ENCODE data around the gene GLRA2. TPM values are rescaled to one million over a fixed set of nuclear protein-coding genes. Genes with fewer than 3 reads are reported as not detected.
"Not testable (repeated sequence)": the region's sequence is repeated elsewhere in the genome, so short reads cannot be mapped to it uniquely, and the experiment has no call there.

Gene GLRA2
- total RNA-seq, 1 donor from 2014 or later, result not detected

GRCh38 chrX:14590693-14591424 lies 61.5 kb downstream of the GLRA2 start:
- intact Hi-C loops (cut with DNase I), result no loop called here
- H3K9me3 ChIP-seq, result no peaks in the 10 kb centered on the region
- H3K27me3 ChIP-seq, result no peaks in the 10 kb centered on the region
- H3K4me1 ChIP-seq, result no peaks in the 10 kb centered on the region
- no peaks in the 10 kb centered on the region for H3K36me3 ChIP-seq
- no peak overlapping the region for H3K4me3 ChIP-seq
- DNase-seq (ENCODE audit: extremely low spot score in 2 of 2), result no peak
- no peak for TF ChIP-seq POLR2A (IDR thresholded peaks at IDR 0.05)
- TF ChIP-seq, protein P1, sequence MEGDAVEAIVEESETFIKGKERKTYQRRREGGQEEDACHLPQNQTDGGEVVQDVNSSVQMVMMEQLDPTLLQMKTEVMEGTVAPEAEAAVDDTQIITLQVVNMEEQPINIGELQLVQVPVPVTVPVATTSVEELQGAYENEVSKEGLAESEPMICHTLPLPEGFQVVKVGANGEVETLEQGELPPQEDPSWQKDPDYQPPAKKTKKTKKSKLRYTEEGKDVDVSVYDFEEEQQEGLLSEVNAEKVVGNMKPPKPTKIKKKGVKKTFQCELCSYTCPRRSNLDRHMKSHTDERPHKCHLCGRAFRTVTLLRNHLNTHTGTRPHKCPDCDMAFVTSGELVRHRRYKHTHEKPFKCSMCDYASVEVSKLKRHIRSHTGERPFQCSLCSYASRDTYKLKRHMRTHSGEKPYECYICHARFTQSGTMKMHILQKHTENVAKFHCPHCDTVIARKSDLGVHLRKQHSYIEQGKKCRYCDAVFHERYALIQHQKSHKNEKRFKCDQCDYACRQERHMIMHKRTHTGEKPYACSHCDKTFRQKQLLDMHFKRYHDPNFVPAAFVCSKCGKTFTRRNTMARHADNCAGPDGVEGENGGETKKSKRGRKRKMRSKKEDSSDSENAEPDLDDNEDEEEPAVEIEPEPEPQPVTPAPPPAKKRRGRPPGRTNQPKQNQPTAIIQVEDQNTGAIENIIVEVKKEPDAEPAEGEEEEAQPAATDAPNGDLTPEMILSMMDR (IDR thresholded peaks at IDR 0.05), result no peak
- H3K27ac ChIP-seq, result no peak overlapping the region

DNA sequence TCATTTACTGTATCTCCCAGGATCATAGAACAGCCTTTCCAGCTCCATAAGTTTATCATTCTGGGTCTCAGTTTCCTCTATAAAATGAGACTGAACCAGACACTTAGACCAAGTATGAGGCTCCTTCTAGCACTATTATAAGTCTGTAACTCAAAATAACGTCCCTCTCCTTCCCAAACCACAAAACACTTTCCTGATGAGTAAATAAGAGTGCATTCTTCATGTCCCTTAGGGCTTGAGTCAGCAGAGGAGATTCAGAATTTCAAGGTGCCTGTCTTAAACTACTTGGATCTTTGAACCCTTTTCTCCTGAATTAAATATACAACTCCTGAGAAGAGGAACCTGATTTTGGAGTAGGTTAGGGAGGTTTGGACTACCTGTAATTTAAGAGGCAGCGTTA lies 62.6 kb downstream of the GLRA2 start:
- Histone ChIP-seq H3K27ac (no peak overlapping the region), H3K27me3 (no peaks in the 10 kb centered on the region), H3K4me3 (no peak overlapping the region), H3K36me3 (no peaks in the 10 kb centered on the region), H3K4me1 (no peaks in the 10 kb centered on the region), H3K9me3 (no peaks in the 10 kb centered on the region)
- intact Hi-C loops (cut with DNase I), result no loop called here
- DNase-seq (ENCODE audit: extremely low spot score in 2 of 2), result no peak
- TF ChIP-seq, protein P1 (IDR thresholded peaks at IDR 0.05), result no peak
- no peak for TF ChIP-seq POLR2A (IDR thresholded peaks at IDR 0.05)
- TF ChIP-seq POLR2AphosphoS5 (IDR thresholded peaks at IDR 0.05; ENCODE audit: insufficient read depth in 1 of 2, low read depth in 1 of 2), result no peak

DNA sequence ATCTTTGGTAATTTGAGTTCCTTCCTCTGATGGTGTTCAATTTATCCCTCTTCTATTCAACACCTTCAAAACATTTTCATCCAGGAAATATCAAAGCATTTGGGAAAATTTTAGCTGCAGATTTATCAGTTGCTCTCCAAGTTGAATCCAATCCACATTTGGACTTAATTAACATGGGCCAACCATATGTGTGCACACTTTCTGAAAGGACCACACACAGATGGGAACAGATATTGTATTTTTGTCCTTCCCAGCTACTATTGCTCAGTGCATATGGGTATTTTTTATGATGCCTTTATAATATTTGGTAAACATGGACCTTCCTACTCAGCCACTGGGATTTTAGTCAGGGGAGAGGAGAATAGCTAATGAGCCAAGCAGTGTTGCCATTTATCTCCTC lies 65.2 kb downstream of the GLRA2 start:
- Histone ChIP-seq H3K4me3 (no peak overlapping the region), H3K27me3 (no peaks in the 10 kb centered on the region), H3K4me1 (no peaks in the 10 kb centered on the region), H3K27ac (no peak overlapping the region), H3K9me3 (no peaks in the 10 kb centered on the region), H3K36me3 (no peaks in the 10 kb centered on the region)
- no peak for DNase-seq (ENCODE audit: extremely low spot score in 2 of 2)
- intact Hi-C loops (cut with DNase I), result no loop called here
- TF ChIP-seq POLR2A (IDR thresholded peaks at IDR 0.05), result no peak
- TF ChIP-seq POLR2AphosphoS5 (IDR thresholded peaks at IDR 0.05; ENCODE audit: insufficient read depth in 1 of 2, low read depth in 1 of 2), result no peak
- TF ChIP-seq, protein P1 (IDR thresholded peaks at IDR 0.05), result no peak

- H3K4me3 ChIP-seq, result no peak overlapping the region
- no peaks in the 10 kb centered on the region for H3K4me1 ChIP-seq
- intact Hi-C loops (cut with DNase I), result no loop called here
- no peaks in the 10 kb centered on the region for H3K9me3 ChIP-seq
- TF ChIP-seq, protein P1 (IDR thresholded peaks at IDR 0.05), result no peak
- TF ChIP-seq POLR2AphosphoS5 (IDR thresholded peaks at IDR 0.05; ENCODE audit: insufficient read depth in 1 of 2, low read depth in 1 of 2) (no peak), POLR2A (IDR thresholded peaks at IDR 0.05) (no peak)
- H3K27me3 ChIP-seq, result no peaks in the 10 kb centered on the region
- H3K27ac ChIP-seq, result no peak overlapping the region
- no peak for DNase-seq (ENCODE audit: extremely low spot score in 2 of 2)
- no peaks in the 10 kb centered on the region for H3K36me3 ChIP-seq
Observed at GRCh38 chrX:14598330-14598729, 69.0 kb downstream of the GLRA2 start.

DNA sequence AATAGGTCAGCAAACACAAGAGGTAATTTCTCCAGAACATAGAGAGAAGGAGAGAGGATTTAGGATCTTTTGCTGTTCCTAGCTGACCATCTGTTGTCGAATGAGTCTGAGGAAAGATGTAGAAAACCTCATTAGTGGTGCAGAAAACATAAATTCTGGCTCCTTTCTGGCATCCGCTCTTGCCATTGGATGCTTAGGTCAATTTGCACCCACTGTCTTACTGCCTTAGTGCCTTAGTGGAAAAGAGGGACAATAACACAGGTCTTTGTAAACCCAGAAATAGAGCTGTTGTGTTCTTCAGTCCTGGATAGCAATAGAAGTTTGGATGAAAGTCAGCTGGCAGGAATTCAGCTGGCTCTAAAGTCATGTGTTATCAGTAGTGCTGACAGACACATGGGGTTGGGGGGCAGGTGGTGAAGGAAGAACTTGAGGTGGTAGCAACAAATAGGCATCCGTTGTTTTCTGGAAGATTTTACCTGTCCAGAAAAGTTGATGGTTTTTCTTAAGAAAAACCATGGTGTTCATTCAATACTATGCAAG lies 78.2 kb downstream of the GLRA2 start:
- no peak for DNase-seq (ENCODE audit: extremely low spot score in 2 of 2)

DNA sequence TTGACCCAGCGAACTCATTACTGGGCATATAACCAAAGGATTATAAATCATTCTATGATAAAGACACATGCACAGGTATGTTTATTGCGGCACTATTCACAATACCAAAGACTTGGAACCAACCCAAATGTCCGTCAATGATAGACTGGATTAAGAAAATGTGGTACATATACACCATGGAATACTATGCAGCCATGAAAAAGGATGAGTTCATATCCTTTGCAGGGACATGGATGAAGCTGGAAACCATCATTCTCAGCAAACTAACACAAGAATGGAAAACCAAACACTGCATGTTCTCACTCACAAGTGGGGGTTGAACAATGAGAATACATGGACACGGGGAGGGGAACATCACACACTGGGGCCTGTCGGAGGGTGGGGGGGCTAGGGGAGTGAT lies 83.1 kb downstream of the GLRA2 start:
- H3K4me3 ChIP-seq; H3K4me1 ChIP-seq; H3K27ac ChIP-seq; DNase-seq (ENCODE audit: extremely low spot score in 2 of 2); H3K36me3 ChIP-seq; H3K27me3 ChIP-seq; H3K9me3 ChIP-seq; intact Hi-C loops (cut with DNase I): not testable (repeated sequence)

More for the DNA sequence above, 78.2 kb downstream of the GLRA2 start:
- intact Hi-C loops (cut with DNase I), result no loop called here
- Histone ChIP-seq H3K27me3 (no peaks in the 10 kb centered on the region), H3K36me3 (no peaks in the 10 kb centered on the region), H3K4me3 (no peak overlapping the region), H3K4me1 (no peaks in the 10 kb centered on the region), H3K27ac (no peak overlapping the region), H3K9me3 (no peaks in the 10 kb centered on the region)
- no peak for TF ChIP-seq POLR2A (IDR thresholded peaks at IDR 0.05)
- TF ChIP-seq POLR2AphosphoS5 (IDR thresholded peaks at IDR 0.05; ENCODE audit: insufficient read depth in 1 of 2, low read depth in 1 of 2), result no peak
- TF ChIP-seq, protein P1 (IDR thresholded peaks at IDR 0.05), result no peak

All from vagina (tissue), 2 donors.